HG03135 (cell line): ENCODE data around the gene HSPA5.
"Not testable (repeated sequence)": the region's sequence is repeated elsewhere in the genome, so short reads cannot be mapped to it uniquely, and the experiment has no call there.

ENCODE experiments used
- ATAC-seq: cut with Tn5 transposase; IDR thresholded peaks from one replicate; pipeline ENCODE4 v1.9.1; 2021; ENCODE audit warnings: mild to moderate bottlenecking, moderate library complexity; ENCODE audit not compliant: unreplicated experiment

The HSPA5 gene

GRCh38 chr9:125243792-125244260 is 2.7 kb upstream of the HSPA5 start:
- no peak for ATAC-seq

GRCh38 chr9:125241863-125242739 is 958 bp upstream of the HSPA5 start:
- ATAC-seq = peak; percentile 22

- no peak for ATAC-seq
Observed at GRCh38 chr9:125240649-125240999, 519 bp downstream of the HSPA5 start.

- ATAC-seq = no peak
Observed at GRCh38 chr9:125239631-125240597, 1.2 kb downstream of the HSPA5 start.

- no peak for ATAC-seq
Observed at GRCh38 chr9:125238915-125239446, 2.2 kb downstream of the HSPA5 start.

- no peak for ATAC-seq
Observed at GRCh38 chr9:125238127-125238914, 2.8 kb downstream of the HSPA5 start.

GRCh38 chr9:125236520-125237159 is 4.5 kb downstream of the HSPA5 start:
- ATAC-seq = not testable (repeated sequence)

GRCh38 chr9:125235804-125236519 is 5.2 kb downstream of the HSPA5 start:
- no peak for ATAC-seq

- not testable (repeated sequence) for ATAC-seq
Observed at GRCh38 chr9:125234099-125234498, 7.0 kb downstream of the HSPA5 start.

GRCh38 chr9:125233678-125234077 is 7.5 kb downstream of the HSPA5 start:
- no peak for ATAC-seq

- ATAC-seq = no peak
Observed at GRCh38 chr9:125227761-125228160, 13.4 kb downstream of the HSPA5 start.

- ATAC-seq = not testable (repeated sequence)
Observed at GRCh38 chr9:125224858-125225257, 16.3 kb downstream of the HSPA5 start.

- ATAC-seq = no peak
Observed at GRCh38 chr9:125218621-125219020, 22.5 kb downstream of the HSPA5 start.

GRCh38 chr9:125214186-125214585 is 27.0 kb downstream of the HSPA5 start:
- ATAC-seq = no peak

GRCh38 chr9:125204477-125204876 is 36.7 kb downstream of the HSPA5 start:
- no peak for ATAC-seq

- no peak for ATAC-seq
Observed at GRCh38 chr9:125202846-125203618, 38.1 kb downstream of the HSPA5 start.

- ATAC-seq = peak; percentile 95
Observed at GRCh38 chr9:125200216-125201047, 40.7 kb downstream of the HSPA5 start, which contains the start of gene RABEPK. RABEPK (plus strand) TSS chr9:125200542; CDS start chr9:125203014, 2,472 bp downstream.

- ATAC-seq = not testable (repeated sequence)
Observed at GRCh38 chr9:125195591-125195990, 45.6 kb downstream of the HSPA5 start.
